Activated T-cell treated with anti-CD3 and anti-CD28 coated beads for 1 hour (primary cell): ENCODE data around the gene CRYGN.

Source experiments
- DNase-seq: peaks from one replicate; pipeline ENCODE4 v3.0.0-alpha.2; 2020; ENCODE audit warnings: low read depth

The CRYGN gene

DNA sequence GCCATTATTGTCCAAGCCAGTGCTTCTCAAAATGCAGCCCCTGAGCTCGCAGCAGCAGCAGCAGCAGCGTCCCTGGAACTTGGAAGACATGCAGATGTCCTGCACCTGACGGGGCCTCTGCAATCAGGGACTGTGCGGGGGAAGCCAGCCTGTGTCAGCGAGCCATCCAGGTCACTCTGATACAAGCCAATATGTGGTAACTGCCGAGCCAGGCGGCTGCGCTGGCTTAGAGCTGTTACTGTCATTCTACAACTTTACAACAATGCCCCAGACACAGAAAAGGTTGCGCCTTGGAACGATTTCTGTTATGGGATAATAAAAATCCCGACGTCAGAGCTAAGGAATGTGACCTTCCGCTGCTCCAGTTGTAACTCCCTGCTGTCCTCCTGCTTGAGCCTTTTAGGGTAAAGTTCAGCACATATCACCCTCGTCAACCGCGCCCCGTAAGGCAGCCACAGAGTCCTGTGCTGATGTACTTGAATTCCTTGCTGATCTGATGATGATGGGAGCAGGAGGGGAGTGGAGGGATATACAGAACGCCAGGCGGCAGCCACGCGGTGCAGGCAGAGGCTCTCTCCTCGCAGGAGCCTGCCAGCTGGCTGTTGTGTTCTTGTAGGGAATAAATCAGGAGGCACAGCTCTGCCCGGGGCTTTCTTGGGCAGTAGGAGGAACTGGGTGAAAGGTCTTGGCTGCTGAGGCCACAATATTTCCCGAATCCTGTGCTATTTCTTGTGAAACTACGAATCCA, 20.0 kb upstream of the CRYGN start:
- DNase-seq: no peak

DNA sequence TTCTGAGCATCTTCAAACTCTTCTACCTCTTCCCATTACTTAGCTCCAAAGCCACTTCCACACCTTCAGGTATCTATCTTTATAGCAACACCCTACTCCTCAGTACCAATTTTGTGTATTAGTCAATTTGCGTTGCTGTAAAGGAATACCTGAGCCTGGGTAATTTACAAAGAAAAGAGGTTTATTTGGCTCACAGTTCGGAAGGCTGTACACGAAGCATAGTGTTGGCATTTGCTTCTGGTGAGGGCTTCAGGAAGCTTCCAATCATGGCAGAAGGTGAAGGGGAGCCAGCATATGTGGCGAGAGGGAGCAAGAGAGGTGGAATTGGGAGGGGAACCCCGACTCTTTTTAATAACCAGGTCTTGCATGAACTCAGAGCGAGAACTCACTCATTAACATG, 17.6 kb upstream of the CRYGN start:
- DNase-seq: no peak

DNA sequence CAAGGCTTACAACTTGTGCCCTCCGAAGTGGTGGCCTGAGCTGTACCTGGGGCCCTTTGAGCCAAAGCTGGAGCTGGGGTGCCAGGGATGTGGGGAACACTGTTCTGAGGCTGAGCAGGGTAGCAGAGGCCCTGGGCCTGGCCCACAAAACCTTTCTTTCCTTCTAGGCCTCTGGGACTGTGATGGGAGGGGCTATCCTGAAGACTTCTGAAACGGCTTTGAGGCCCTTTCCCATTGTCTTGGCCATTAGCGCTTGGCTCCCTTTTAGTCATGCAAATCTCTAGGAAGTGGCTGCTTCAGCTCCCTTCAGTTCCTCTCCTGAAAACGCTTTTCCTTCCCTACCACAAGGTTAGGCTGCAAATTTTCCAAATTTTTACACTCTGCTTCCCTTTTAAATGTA, 16.8 kb upstream of the CRYGN start:
- no peak for DNase-seq

DNA sequence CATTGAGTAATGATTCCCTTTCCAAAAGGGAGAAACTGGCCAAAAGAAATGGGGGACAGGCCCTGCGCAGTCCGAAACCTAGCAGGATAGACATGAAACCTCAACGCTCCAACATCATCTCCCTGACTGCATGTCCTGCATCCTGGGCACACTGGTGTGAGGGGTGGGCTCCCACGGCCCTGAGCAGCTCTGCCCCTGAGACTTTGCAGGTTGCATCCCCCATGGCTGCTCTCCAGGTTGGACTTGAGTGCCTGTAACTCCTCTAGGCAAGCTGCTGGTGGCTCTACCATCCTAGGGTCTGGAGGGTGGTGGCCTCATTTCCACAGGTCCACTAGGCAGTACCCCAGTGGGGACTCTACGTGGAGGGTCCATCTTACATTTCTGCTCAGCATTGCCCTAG, 16.3 kb upstream of the CRYGN start:
- DNase-seq: no peak

DNA sequence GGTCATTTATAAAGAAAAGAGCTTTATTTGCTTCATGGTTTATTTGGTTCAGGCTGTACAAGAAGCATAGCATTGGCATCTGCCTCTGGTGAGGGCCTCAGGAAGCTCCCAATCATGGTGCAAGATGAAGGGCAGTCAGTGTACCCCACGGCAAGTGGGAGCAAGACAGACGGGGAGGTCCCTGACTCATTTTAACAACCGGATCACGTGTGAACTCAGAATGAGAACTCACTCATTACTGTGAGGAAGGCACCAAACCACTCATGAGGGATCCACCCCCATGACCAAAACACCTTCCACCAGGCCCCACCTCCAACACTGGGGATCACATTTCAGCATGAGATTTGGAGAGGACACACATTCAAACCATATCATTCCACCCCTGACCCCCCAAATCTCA, 15.7 kb upstream of the CRYGN start:
- no peak for DNase-seq

DNA sequence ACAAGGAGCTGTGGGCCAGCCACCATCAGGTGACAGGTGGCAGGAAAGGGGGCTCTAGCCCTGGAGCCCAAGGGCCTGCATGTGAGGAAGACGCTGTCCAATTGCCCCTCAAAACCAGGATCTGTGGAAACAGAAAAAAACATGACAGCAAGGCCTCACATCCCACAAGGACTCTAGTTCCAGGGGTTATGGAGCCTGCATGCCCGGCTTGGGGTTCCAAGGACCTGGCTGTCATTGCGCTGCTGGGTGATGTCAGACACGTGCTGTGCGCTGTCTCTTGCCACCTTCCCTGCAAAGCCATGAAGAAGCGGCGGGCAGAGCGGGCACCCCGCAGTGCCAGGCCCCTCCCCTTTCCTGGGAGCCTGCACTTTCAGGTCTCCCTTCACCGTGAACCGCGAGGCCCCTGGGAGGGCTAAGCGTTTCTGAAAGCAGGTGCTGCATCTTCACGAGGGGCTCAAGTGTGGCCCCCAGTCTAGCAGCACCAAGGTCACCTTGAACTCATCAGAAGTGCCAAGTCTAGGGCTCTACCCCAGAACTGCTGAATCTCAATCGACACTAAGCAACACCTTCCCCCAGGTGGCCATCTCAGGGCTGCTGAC, 15.1 kb upstream of the CRYGN start:
- DNase-seq: no peak

DNA sequence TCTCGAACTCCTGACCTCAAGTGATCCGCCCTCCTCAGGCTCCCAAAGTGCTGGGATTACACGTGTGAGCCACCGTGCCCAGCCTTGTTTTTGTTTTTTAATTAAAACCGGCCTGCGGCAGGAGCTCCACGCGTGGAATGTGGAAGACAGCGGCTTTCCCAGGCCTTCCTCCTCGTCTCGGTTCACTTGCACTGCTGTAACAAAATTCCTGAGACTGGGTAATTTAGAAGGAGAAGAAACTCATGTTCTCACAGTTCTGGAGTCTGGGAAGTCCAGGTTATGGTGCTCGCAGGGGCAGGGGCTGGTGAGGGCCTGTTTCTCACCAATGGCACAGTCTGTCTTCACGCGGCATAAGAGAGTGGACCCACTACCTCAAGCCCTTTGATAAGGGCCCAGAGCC, 14.4 kb upstream of the CRYGN start:
- DNase-seq: no peak

DNA sequence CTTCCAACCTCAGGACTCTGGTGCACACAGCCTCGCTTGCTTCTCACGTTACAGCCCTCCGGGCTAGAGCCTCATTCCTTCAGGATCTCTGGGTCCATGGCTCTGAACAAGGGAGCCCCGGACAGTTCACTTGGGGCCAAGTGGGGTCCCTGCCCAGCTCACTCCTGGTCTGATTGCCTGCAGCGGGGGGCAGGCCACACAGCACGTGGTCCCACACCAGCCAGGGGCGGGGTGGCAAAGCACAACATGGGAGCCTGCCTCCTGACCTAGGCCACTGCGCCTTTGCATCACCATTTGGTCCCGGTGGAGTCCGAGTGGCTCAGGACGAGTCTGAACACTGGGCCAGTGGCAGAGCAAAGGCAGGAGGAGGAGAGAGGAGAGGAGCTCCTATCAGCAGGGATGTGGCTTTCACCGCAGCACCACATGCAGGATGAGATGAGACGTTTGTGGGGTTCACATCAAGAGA, 13.4 kb upstream of the CRYGN start:
- no peak for DNase-seq

DNA sequence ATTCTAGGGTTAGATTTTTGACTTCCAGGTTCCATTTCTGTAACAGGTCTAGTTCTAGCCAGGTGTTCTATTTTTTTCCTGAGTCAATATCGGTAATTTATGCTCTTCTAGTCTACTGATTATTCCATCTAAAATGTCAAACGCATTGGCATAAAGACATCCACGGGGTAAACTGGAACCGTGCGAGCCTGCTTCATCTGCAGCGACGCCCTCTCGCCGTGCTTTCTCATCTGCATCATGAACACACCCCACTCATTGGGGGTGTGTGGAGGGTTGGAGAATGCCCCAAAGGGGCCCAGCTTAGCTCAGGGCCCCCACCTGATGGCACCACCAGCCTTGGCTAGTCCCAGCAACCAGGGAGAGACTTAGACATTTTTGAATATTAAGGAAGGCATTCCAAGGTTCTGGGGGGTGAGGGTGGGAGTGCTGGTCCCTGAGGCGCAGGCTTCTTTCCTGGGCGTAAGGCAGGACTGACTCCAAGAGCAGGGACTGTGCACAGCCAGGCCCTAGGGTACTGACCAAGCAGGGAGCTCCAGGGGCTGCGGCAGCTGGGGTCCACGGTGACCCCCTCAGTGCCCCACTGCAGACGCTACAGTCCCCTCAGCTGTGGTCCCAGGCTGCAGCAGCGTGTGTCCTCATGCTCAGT, 12.9 kb upstream of the CRYGN start:
- no peak for DNase-seq

DNA sequence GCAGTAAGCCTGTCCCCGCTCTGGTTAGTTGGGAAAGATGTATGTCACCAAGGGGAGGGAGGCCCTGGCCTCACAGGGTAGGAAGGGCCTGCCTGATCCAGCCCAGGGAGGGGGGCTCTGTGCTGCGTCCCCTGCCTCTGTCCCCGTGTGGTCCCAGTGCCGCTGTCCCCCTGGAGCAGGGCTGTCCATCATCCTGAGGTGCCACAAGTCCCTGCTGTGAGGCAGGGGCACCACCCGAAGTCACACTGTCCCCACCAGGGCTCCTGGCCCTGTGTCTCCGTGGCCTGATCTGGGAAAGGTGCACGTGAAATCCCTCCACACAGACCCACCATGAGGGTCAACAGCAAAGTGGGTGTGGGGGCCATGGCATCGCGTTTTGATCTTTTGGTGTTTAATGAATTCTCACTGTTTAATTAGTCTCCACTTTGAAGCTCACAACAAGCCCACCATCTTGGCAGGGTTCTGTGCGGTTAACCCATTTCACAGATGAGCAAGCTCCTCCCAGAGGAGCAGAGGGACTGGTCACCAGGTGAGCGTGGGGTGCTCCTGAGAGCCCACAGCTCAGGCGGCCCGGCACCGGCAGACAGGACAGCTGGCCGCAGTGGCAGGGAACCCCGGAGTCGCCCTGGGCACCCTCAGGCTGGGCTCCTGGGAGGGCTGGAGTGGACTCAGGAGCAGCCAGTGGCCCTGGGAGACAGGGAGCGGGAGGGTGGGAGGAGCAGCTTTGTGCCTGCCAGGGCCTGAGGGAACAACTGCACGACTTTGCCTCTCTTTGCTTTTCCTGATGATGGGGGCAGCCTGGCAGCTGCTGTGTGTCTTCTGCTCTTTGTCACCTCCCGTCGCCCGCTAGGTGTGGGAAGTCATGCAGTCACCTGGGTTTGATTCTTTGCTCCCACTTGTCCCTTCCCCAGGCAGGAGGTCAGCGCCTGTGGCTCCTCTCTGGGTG, 12.0 kb upstream of the CRYGN start:
- no peak for DNase-seq

DNA sequence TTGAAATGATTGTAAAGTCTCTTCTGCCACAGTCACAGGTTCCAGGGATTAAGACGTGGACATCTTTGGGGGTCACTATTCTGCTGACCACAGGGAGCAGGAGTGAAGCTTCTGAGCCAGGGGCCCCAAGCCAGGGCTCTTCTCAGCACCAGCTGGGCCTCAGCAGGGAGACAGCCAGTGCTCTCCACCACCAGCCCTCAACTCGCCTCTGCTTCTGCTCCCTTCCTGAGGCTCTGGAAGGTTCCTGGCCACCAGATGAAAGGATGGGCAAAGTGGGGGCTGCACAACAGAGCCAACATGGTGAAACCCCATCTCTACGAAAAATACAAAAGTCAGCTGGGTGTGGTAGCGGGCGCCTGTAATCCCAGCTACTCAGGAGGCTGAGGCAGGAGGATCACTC, 11.2 kb upstream of the CRYGN start:
- no peak for DNase-seq

DNA sequence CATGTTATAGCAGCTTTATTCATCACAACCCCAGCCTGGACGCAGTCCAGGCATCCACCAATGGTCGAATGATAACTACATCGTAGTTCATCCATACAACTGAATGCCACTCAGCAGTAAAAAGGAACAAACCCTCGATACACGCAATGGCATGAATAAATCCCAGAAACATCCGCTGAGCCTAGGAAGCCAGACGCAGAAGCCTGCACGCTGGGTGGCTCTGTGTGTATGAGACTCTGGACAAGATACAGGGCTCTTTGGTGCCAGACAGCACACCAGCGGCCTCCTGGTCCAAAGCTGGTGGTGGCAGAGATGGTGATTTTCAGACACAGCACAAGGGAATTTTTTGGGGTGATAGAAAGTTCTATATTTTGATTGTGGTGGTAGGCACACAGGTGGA, 10.0 kb upstream of the CRYGN start:
- DNase-seq: no peak

DNA sequence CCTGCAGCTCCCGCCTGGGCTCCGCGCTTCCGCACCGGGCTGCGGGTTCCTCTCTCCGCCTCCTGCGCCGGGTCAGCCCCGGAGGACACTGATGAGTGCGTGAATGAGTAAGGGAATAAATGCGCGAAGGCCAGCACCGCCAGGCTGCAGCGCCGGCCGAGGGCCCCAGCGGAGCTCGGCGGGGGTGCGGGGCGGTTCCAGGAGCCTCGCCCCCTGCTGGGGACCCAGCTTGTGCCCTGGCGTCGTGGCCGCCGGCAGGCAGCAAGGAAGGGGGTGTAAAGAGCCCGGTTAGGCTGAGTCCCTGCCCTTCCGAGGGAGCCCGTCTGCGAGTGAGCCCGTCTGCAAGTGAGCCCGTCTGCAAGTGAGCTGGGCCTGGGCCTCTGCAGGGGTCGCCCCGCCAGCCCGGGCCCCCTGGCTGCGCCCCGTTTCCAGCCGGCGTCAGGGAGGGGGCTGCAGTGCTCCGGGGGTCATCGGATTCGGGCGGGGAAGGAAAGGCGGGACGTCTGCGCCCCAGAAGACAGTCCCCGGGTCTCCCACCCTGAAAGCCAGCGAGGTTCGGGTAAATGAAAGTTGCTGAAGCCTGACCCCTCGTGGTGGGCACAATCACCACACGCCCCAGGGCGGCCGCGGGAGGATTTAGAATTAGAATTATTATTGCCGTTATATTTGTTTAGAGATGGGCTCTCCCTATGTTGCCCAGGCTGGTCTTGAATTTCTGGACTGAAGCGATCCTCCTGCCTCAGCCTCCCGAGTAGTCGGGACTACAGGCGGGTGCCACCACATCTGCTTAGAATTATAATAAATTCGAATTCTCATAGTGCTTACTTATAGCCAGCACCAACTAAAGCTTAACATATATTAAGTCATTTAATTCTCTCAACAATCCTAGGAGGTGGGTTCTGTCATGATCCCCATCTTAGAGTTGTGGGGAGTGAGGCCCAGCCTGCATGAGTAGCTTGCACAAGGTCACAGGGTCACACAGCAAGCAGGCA, 8.6 kb upstream of the CRYGN start:
- DNase-seq: peak; percentile 73

DNA sequence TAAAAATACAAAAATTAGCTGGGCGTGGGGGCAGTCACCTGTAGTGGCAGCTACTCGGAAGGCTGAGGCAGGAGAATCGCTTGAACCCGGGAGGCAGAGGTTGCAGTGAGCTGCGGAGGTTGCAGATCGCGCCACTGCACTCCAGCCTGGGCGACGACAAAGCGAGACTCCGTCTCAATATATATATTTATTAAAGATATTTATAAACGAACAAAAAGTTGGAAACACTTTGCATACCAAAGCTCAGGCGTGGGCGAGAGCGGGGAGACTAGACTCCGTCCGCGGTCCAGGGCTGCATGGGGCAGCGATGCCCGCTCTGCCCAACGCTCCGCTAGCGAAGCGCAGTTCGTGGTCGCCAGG, 7.9 kb upstream of the CRYGN start:
- DNase-seq: no peak

DNA sequence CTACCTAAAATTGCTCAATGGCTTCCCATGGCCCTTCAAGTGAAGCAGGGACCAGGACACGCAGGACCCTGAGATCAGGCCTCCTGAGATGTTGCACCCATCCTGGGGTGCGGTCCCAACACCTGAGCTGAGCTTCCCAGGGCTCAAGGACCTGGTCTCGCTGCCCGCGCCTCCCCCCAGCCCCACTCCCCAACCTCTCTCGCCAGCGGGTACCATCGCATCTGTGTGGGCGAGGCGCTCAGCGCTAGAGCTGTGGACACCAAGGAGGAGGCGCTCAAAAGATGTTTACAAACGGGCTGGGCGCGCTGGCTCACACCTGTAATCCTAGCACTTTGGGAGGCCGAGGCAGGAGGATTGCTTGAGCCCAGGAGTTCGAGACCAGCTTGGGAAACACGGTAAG, 7.4 kb upstream of the CRYGN start:
- DNase-seq: no peak

DNA sequence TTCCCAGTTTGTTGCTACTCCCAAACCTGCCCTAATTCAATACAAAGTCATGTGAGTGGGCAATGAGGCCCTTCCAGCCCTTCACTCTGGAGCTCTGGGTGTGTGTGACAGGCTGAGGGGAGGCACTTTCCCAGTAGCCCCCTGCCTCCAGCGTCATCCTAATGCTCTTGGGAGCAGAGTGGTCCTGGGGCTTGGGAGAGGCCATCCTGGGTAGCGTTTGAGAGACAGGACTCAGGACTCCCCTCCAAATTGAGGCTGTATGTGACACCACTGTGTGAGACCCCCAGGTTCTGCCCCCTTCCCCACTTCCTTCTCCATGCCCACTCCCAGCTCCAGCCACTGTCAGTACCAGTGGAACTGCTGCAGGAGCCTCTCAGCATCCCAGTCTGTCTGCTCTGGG, 6.5 kb upstream of the CRYGN start:
- DNase-seq: no peak

DNA sequence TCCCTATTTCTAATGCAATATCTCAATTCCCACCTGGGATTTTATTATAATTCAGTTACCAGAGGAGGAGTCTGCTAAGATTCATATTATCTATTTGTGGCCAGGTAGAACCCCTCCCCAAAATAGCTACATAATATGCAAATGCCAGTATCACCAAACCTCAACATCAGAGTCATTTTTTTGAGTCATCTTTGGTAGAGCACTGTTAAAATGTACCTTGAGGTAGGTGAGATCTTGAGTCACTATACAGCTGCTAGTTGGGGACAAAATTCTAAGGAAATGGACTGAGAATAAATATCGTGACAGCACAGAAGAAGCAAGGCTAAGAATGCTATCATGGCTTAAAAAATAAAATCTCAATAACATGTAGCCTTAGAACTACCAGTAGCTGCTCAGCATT, 4.7 kb upstream of the CRYGN start:
- no peak for DNase-seq

DNA sequence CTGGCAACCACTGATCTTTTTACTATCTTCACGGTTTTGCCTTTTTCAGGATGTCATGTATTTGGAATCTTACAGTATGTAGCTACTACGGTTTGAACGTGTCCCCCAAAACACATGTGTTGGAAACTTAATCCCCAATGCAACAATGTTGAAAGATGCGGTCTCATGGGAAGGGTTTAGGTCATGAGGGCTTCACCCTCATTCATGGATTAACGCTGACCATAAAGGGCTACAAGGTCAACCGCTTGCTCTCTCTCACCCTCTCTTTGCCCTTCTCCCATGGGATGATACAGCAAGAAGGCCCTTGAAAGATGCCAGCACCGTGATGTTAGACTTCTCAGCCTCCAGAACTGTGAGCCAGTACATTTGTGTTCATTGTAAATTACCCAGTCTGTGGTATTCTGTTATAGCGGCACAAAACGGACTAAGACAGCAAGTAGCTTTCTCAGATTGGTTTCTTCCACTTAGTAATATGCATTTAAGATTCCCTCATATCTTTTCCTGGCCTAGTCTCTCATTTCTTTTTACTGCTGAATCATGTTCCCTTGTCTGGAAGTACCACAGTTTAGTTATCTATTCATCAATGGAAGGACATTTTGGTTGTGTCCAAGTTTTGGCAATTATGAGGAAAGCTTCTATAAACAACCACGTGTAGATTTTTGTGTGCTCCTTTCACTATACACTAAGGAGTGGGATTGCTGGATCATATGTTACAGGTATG, 3.0 kb upstream of the CRYGN start:
- DNase-seq: no peak

DNA sequence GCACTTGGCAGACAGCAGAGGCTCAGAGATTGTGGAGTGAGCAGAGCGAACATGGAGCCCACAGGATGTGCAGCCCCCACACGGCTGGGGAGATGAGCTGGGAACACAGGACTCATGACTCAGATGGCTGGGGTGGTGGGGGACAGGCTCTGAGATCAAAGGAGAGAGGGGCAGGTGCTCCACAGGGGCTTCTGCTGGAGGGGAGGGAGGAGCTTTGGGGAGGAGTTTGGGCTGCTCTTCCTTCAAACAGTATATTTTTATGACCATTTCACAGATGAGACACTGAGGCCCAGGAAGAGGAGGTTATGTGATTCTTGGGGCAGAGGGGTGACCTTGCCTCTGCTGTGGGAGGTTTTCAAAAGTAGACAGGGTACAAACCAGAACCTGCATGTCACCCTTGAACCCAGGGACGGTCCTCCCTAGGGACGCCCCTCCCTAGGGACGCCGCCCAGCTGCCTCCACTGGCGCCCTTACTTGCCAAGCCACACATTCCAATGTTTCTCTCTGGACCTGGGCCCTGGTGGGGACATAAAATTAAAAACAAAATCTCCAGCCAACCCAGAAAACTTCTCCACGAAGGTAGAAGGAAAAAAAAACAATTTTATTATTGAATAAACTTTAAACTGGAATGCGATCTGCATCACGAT, 981 bp upstream of the CRYGN start:
- DNase-seq: no peak
